ENCODE data around the gene FAM168A. TPM values are rescaled to one million over a fixed set of nuclear protein-coding genes. Genes with fewer than 3 reads are reported as not detected.

The FAM168A gene
- total RNA-seq, 3 donors from 2014 or later (not counting 1 experiment from before 2014, with no cell fraction given) = 27.4 to 39.8 (median 30.4) TPM

DNA sequence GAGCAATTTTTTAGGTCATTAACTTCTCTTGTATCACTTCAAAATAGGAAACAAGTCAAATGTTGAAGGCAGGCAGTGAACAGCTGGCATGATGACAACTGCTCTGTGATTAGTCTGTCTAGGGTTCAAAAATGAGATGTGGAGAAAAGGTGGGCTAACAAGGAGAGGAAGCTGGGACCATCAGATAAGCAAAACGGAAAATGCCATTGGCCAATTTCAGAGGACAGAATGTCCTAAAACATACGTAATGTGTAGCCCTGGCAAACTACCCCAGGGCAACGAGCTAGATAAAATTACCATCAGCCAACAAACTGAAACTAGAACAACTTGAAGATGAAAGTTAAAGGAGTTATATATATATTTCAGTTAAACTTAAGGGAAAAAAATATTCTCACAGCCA lies 128.5 kb downstream of the FAM168A start:
- Histone ChIP-seq H3K9me3 (ENCODE audit: control insufficient read depth, insufficient read depth, low read length) (no peaks in the 10 kb centered on the region), H3K27ac (ENCODE audit: low read length) (no peak overlapping the region), H3K4me3 (ENCODE audit: low read length) (no peak overlapping the region), H3K4me1 (ENCODE audit: control insufficient read depth, insufficient read depth, low read length) (no peaks in the 10 kb centered on the region), H3K36me3 (ENCODE audit: control insufficient read depth, insufficient read depth, low read length) (no peaks in the 10 kb centered on the region), H3K27me3 (ENCODE audit: control insufficient read depth, insufficient read depth, low read length) (no peaks in the 10 kb centered on the region)
- H3K36me3 Mint-ChIP-seq = no peaks in the 10 kb centered on the region
- TF ChIP-seq, protein P1, sequence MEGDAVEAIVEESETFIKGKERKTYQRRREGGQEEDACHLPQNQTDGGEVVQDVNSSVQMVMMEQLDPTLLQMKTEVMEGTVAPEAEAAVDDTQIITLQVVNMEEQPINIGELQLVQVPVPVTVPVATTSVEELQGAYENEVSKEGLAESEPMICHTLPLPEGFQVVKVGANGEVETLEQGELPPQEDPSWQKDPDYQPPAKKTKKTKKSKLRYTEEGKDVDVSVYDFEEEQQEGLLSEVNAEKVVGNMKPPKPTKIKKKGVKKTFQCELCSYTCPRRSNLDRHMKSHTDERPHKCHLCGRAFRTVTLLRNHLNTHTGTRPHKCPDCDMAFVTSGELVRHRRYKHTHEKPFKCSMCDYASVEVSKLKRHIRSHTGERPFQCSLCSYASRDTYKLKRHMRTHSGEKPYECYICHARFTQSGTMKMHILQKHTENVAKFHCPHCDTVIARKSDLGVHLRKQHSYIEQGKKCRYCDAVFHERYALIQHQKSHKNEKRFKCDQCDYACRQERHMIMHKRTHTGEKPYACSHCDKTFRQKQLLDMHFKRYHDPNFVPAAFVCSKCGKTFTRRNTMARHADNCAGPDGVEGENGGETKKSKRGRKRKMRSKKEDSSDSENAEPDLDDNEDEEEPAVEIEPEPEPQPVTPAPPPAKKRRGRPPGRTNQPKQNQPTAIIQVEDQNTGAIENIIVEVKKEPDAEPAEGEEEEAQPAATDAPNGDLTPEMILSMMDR (IDR thresholded peaks at IDR 0.05) = no peak
- no peaks in the 10 kb centered on the region for H3K27me3 Mint-ChIP-seq (ENCODE audit: low read depth in 2 of 2)
- peaks cover 0 to 5% of the 10 kb centered on the region in 2 donors for H3K4me1 Mint-ChIP-seq
- no peaks in the 10 kb centered on the region for H3K9me3 Mint-ChIP-seq
- intact Hi-C loops (cut with micrococcal nuclease) = no loop called here
- no peak overlapping the region for H3K4me3 Mint-ChIP-seq
- WGBS (ENCODE audit: insufficient coverage) = 69% methylated on average over 1 of the region's 3 CpGs
- no peak overlapping the region for H3K27ac Mint-ChIP-seq
- DNase-seq (no peak), ATAC-seq (no peak)

DNA sequence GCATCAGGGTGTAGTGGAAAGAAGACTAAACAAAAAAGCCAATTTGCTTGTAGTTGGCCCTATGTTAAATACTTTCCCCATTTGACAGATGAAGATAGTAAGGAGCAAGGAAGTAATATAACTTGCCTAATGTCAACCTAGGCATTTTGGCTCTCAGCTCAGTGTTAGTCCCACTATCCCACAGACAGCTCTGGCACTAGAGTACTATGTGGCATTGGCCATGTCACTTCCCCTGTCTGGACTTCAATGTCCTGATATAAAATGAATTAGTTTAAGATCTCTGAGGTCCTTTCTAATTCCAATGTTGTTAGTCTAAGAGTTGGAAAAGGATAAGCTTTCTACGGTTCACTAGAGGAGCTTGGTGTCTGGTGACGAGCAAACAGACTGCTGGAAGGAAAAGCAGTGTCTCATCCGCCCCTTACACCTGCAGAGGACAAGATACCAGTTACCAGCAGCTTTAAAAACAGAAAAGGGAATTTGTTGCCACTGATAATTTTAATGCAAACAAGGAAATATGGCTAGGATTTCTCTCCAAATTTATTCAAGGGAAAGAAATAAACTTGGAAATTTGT lies 129.2 kb downstream of the FAM168A start:
- Histone ChIP-seq H3K27ac (ENCODE audit: low read length) (no peak overlapping the region), H3K9me3 (ENCODE audit: control insufficient read depth, insufficient read depth, low read length) (no peaks in the 10 kb centered on the region), H3K36me3 (ENCODE audit: control insufficient read depth, insufficient read depth, low read length) (no peaks in the 10 kb centered on the region), H3K27me3 (ENCODE audit: control insufficient read depth, insufficient read depth, low read length) (no peaks in the 10 kb centered on the region), H3K4me3 (ENCODE audit: low read length) (no peak overlapping the region), H3K4me1 (ENCODE audit: control insufficient read depth, insufficient read depth, low read length) (no peaks in the 10 kb centered on the region)
- TF ChIP-seq, protein P1 (IDR thresholded peaks at IDR 0.05) = no peak
- intact Hi-C loops (cut with micrococcal nuclease) = no loop called here
- Mint-ChIP-seq H3K4me3 (no peak overlapping the region), H3K27ac (no peak overlapping the region), H3K9me3 (no peaks in the 10 kb centered on the region), H3K27me3 (ENCODE audit: low read depth in 2 of 2) (no peaks in the 10 kb centered on the region), H3K4me1 (peaks cover 0 to 5% of the 10 kb centered on the region in 2 donors), H3K36me3 (no peaks in the 10 kb centered on the region)
- DNase-seq (no peak), ATAC-seq (no peak)
- 92% methylated on average over 3 of the region's 3 CpGs for WGBS (ENCODE audit: insufficient coverage)

DNA sequence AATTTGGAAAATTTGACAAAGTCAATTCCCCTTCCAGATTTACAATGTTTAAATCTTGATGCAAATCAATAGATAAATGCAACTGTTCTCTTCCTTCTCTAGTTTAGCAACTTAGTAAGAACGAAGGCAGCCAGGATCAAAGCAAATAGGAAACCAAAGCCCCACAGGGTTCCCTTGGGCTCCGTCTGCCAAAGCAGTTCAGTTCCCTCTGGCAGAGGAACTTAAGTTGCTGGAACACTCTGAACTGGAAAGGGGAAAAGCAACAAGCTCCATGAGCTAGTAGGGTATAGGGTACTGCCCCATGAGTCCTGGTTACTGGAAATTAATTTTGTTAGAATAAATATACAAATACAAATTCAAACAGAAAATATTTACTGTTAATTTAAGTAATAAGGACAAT lies 130.4 kb downstream of the FAM168A start:
- no peak overlapping the region for H3K27ac Mint-ChIP-seq
- no peak overlapping the region for H3K4me3 Mint-ChIP-seq
- no peaks in the 10 kb centered on the region for H3K36me3 Mint-ChIP-seq
- Histone ChIP-seq H3K4me1 (ENCODE audit: control insufficient read depth, insufficient read depth, low read length) (peaks cover 4% of the 10 kb centered on the region), H3K27me3 (ENCODE audit: control insufficient read depth, insufficient read depth, low read length) (no peaks in the 10 kb centered on the region), H3K4me3 (ENCODE audit: low read length) (no peak overlapping the region), H3K27ac (ENCODE audit: low read length) (no peak overlapping the region), H3K36me3 (ENCODE audit: control insufficient read depth, insufficient read depth, low read length) (no peaks in the 10 kb centered on the region), H3K9me3 (ENCODE audit: control insufficient read depth, insufficient read depth, low read length) (no peaks in the 10 kb centered on the region)
- H3K4me1 Mint-ChIP-seq = peaks cover 0 to 9% of the 10 kb centered on the region in 2 donors
- no peak for DNase-seq
- WGBS (ENCODE audit: insufficient coverage) = 67% methylated on average over 2 of the region's 2 CpGs
- no peaks in the 10 kb centered on the region for H3K9me3 Mint-ChIP-seq
- no peak for ATAC-seq
- intact Hi-C loops (cut with micrococcal nuclease) = no loop called here
- no peaks in the 10 kb centered on the region for H3K27me3 Mint-ChIP-seq (ENCODE audit: low read depth in 2 of 2)
- TF ChIP-seq, protein P1 (IDR thresholded peaks at IDR 0.05) = no peak

DNA sequence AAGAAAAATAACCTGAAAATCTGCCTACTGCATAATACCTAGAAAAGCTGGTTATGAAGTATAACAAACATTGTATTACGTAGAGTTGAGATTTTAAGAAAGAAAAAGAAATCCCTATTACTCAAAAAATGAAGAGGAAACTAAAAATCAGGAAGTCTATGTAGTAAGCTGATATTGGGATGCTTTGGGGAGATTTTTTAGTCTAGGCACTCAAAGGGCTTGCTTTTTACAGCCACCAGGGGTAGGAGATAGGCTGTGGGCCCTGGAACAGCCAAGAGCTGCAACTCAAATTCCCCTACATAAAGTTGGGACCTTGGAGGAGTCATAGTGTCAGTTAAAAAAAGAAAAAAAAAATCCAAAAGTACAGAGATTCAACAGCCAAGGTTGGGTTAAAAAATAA lies 131.3 kb downstream of the FAM168A start:
- no CpG with 5 or more reads among the region's 1 CpG for WGBS (ENCODE audit: insufficient coverage)
- H3K36me3 Mint-ChIP-seq = no peaks in the 10 kb centered on the region

More for the DNA sequence above, 131.3 kb downstream of the FAM168A start:
- no peak overlapping the region for H3K27ac ChIP-seq (ENCODE audit: low read length)
- TF ChIP-seq, protein P1 (IDR thresholded peaks at IDR 0.05) = no peak
- no peaks in the 10 kb centered on the region for H3K27me3 ChIP-seq (ENCODE audit: control insufficient read depth, insufficient read depth, low read length)
- H3K36me3 ChIP-seq (ENCODE audit: control insufficient read depth, insufficient read depth, low read length) = no peaks in the 10 kb centered on the region
- H3K4me3 ChIP-seq (ENCODE audit: low read length) = no peak overlapping the region
- Mint-ChIP-seq H3K4me3 (no peak overlapping the region), H3K27me3 (ENCODE audit: low read depth in 2 of 2) (no peaks in the 10 kb centered on the region), H3K9me3 (no peaks in the 10 kb centered on the region), H3K27ac (no peak overlapping the region), H3K4me1 (peaks cover 3 to 11% of the 10 kb centered on the region in 2 donors)
- no peak for ATAC-seq
- DNase-seq = no peak
- intact Hi-C loops (cut with micrococcal nuclease) = no loop called here
- no peaks in the 10 kb centered on the region for H3K9me3 ChIP-seq (ENCODE audit: control insufficient read depth, insufficient read depth, low read length)
- peaks cover 4% of the 10 kb centered on the region for H3K4me1 ChIP-seq (ENCODE audit: control insufficient read depth, insufficient read depth, low read length)

All from natural killer cell (primary cell).